ENCODE data around the gene STIP1. TPM values are rescaled to one million over a fixed set of nuclear protein-coding genes. Genes with fewer than 3 reads are reported as not detected.

The STIP1 gene
- polyA plus RNA-seq, 6 donors from 2014 or later: 26.3 to 92.4 (median 63.3) TPM

GRCh38 chr11:64210301-64211020, 24.5 kb downstream of the STIP1 start:
- DNase-seq (no peak), ATAC-seq (ENCODE audit: low read depth in 2 of 2) (no peak)
- Mint-ChIP-seq H3K36me3 (peaks cover 6 to 13% of the 10 kb centered on the region in 2 donors), H3K9me3 (no peaks in the 10 kb centered on the region), H3K4me1 (peaks cover 46 to 83% (median 75%) of the 10 kb centered on the region in 3 donors), H3K4me3 (peak overlapping the region in 1 of 8 donors; percentile 47), H3K27ac (peak overlapping the region in 3 of 6 donors; percentile 19 to 90 (median 49)), H3K27me3 (no peaks in the 10 kb centered on the region)

GRCh38 chr11:64211181-64211872, 25.4 kb downstream of the STIP1 start:
- Mint-ChIP-seq H3K9me3 (no peaks in the 10 kb centered on the region), H3K4me1 (peaks cover 42 to 79% (median 70%) of the 10 kb centered on the region in 3 donors), H3K4me3 (no peak overlapping the region), H3K27ac (peak overlapping the region in 4 of 6 donors; percentile 7 to 70 (median 46)), H3K36me3 (peaks cover 6 to 13% of the 10 kb centered on the region in 2 donors), H3K27me3 (no peaks in the 10 kb centered on the region)
- DNase-seq (no peak), ATAC-seq (ENCODE audit: low read depth in 2 of 2) (no peak)

GRCh38 chr11:64216879-64217278, 30.9 kb downstream of the STIP1 start:
- peaks cover 6 to 11% of the 10 kb centered on the region in 2 donors for H3K36me3 Mint-ChIP-seq
- H3K9me3 Mint-ChIP-seq: no peaks in the 10 kb centered on the region
- H3K27me3 Mint-ChIP-seq: no peaks in the 10 kb centered on the region
- ATAC-seq (ENCODE audit: low read depth in 2 of 2): no peak
- peak overlapping the region in 2 of 8 donors; percentile 25 to 56 for H3K4me3 Mint-ChIP-seq
- peaks cover 25 to 39% (median 34%) of the 10 kb centered on the region in 3 donors for H3K4me1 Mint-ChIP-seq
- no peak for DNase-seq
- H3K27ac Mint-ChIP-seq: peak overlapping the region in 2 of 6 donors; percentile 24 to 38

- ATAC-seq (ENCODE audit: low read depth in 2 of 2): no peak
- DNase-seq: no peak
- Mint-ChIP-seq H3K27me3 (no peaks in the 10 kb centered on the region), H3K4me1 (peaks cover 16 to 22% (median 22%) of the 10 kb centered on the region in 3 donors), H3K36me3 (peaks cover 0 to 6% of the 10 kb centered on the region in 2 donors), H3K4me3 (no peak overlapping the region), H3K9me3 (no peaks in the 10 kb centered on the region), H3K27ac (peak overlapping the region in 3 of 6 donors; percentile 26 to 88 (median 35))
Measured at GRCh38 chr11:64218628-64219353, 32.8 kb downstream of the STIP1 start.

GRCh38 chr11:64219354-64219684, 33.3 kb downstream of the STIP1 start:
- peak overlapping the region in 1 of 6 donors; percentile 88 for H3K27ac Mint-ChIP-seq
- ATAC-seq (ENCODE audit: low read depth in 2 of 2) (no peak), DNase-seq (no peak)
- peaks cover 0 to 6% of the 10 kb centered on the region in 2 donors for H3K36me3 Mint-ChIP-seq
- H3K4me1 Mint-ChIP-seq: peaks cover 17 to 22% (median 18%) of the 10 kb centered on the region in 3 donors
- no peaks in the 10 kb centered on the region for H3K9me3 Mint-ChIP-seq
- H3K27me3 Mint-ChIP-seq: no peaks in the 10 kb centered on the region
- H3K4me3 Mint-ChIP-seq: no peak overlapping the region

- peaks cover 0 to 6% of the 10 kb centered on the region in 2 donors for H3K36me3 Mint-ChIP-seq
- no peak for ATAC-seq (ENCODE audit: low read depth in 2 of 2)
- no peaks in the 10 kb centered on the region for H3K9me3 Mint-ChIP-seq
Measured at GRCh38 chr11:64219755-64220154, 33.8 kb downstream of the STIP1 start.

GRCh38 chr11:64220271-64220670, 34.3 kb downstream of the STIP1 start:
- Mint-ChIP-seq H3K4me3 (no peak overlapping the region), H3K27ac (peak overlapping the region in 1 of 6 donors; percentile 69), H3K4me1 (peaks cover 15 to 22% (median 17%) of the 10 kb centered on the region in 3 donors), H3K36me3 (peaks cover 0 to 2% of the 10 kb centered on the region in 2 donors), H3K27me3 (no peaks in the 10 kb centered on the region), H3K9me3 (no peaks in the 10 kb centered on the region)
- no peak for DNase-seq
- no peak for ATAC-seq (ENCODE audit: low read depth in 2 of 2)

More at GRCh38 chr11:64219755-64220154, 33.8 kb downstream of the STIP1 start:
- Mint-ChIP-seq H3K27me3 (no peaks in the 10 kb centered on the region), H3K27ac (peak overlapping the region in 1 of 6 donors; percentile 69), H3K4me3 (no peak overlapping the region), H3K4me1 (peaks cover 17 to 22% (median 19%) of the 10 kb centered on the region in 3 donors)
- DNase-seq: no peak

GRCh38 chr11:64220798-64221197, 34.8 kb downstream of the STIP1 start:
- H3K4me1 Mint-ChIP-seq: peaks cover 12 to 22% (median 14%) of the 10 kb centered on the region in 3 donors
- ATAC-seq (ENCODE audit: low read depth in 2 of 2): no peak
- H3K9me3 Mint-ChIP-seq: no peaks in the 10 kb centered on the region
- DNase-seq: no peak
- H3K27ac Mint-ChIP-seq: no peak overlapping the region
- H3K27me3 Mint-ChIP-seq: no peaks in the 10 kb centered on the region
- no peak overlapping the region for H3K4me3 Mint-ChIP-seq
- no peaks in the 10 kb centered on the region for H3K36me3 Mint-ChIP-seq

GRCh38 chr11:64222651-64223000, 36.7 kb downstream of the STIP1 start:
- Mint-ChIP-seq H3K36me3 (no peaks in the 10 kb centered on the region), H3K27me3 (no peaks in the 10 kb centered on the region), H3K4me3 (no peak overlapping the region), H3K4me1 (peaks cover 16 to 31% (median 21%) of the 10 kb centered on the region in 3 donors), H3K9me3 (no peaks in the 10 kb centered on the region), H3K27ac (peak overlapping the region in 1 of 6 donors; percentile 4)
- no peak for DNase-seq
- ATAC-seq (ENCODE audit: low read depth in 2 of 2): no peak

GRCh38 chr11:64223001-64223651, 37.2 kb downstream of the STIP1 start:
- DNase-seq: no peak
- peaks cover 17 to 35% (median 26%) of the 10 kb centered on the region in 3 donors for H3K4me1 Mint-ChIP-seq
- no peaks in the 10 kb centered on the region for H3K27me3 Mint-ChIP-seq
- H3K9me3 Mint-ChIP-seq: no peaks in the 10 kb centered on the region
- H3K36me3 Mint-ChIP-seq: no peaks in the 10 kb centered on the region
- peak overlapping the region in 2 of 6 donors; percentile 4 to 65 for H3K27ac Mint-ChIP-seq
- no peak for ATAC-seq (ENCODE audit: low read depth in 2 of 2)
- H3K4me3 Mint-ChIP-seq: no peak overlapping the region

GRCh38 chr11:64224151-64224890, 38.4 kb downstream of the STIP1 start:
- ATAC-seq (ENCODE audit: low read depth in 2 of 2) (no peak), DNase-seq (no peak)
- Mint-ChIP-seq H3K27me3 (no peaks in the 10 kb centered on the region), H3K27ac (peak overlapping the region in 4 of 6 donors; percentile 69 to 96 (median 80)), H3K9me3 (no peaks in the 10 kb centered on the region), H3K36me3 (no peaks in the 10 kb centered on the region), H3K4me1 (peaks cover 18 to 35% (median 34%) of the 10 kb centered on the region in 3 donors), H3K4me3 (peak overlapping the region; percentile 63 to 96 (median 92))

GRCh38 chr11:64224891-64225607, 39.1 kb downstream of the STIP1 start:
- Mint-ChIP-seq H3K9me3 (no peaks in the 10 kb centered on the region), H3K36me3 (no peaks in the 10 kb centered on the region), H3K4me1 (peaks cover 21 to 43% (median 41%) of the 10 kb centered on the region in 3 donors), H3K4me3 (peak overlapping the region; percentile 33 to 96 (median 94)), H3K27ac (peak overlapping the region; percentile 33 to 96 (median 76)), H3K27me3 (no peaks in the 10 kb centered on the region)
- DNase-seq (no peak), ATAC-seq (ENCODE audit: low read depth in 2 of 2) (no peak)
